GM12878 (cell line): ENCODE data around the gene TOE1. TPM values are rescaled to one million over a fixed set of nuclear protein-coding genes. Genes with fewer than 3 reads are reported as not detected.

Experiments
- ATAC-seq: fragments of 200-7000 bp; cut with Tn5 transposase; 3 replicates; pipeline ENCODE4 v1.9.1; 2020; ENCODE audit warnings: mild to moderate bottlenecking, moderate library complexity
- BruUV-seq: library from RNA; stranded (reverse); fragments of 400-500 nt; replicated peaks from 2 replicates; lab custom pipeline; 2021; lab: Mats Ljungman, UMichigan
- CTCF ChIA-PET: fragments of 300-600 bp; sonication (Branson Sonifier 250); formaldehyde crosslinking; extraction: SDS; loops from one replicate; lab custom pipeline; 2021; ENCODE audit warnings: inconsistent platforms; lab: Yijun Ruan, JAX
- POLR2A ChIA-PET: fragments of 350-600 bp; formaldehyde crosslinking; extraction: SDS; loops from one replicate; lab custom pipeline; 2021; ENCODE audit warnings: inconsistent platforms; lab: Charles Lee
- RAD21 ChIA-PET: fragments of 300-600 bp; sonication (Branson Sonifier 250); formaldehyde crosslinking; loops from one replicate; lab custom pipeline; 2023; ENCODE audit warnings: antibody characterized with exemption; ENCODE audit not compliant: unreplicated experiment; lab: Charles Lee
- SMC1A ChIA-PET: fragments of 300-600 bp; sonication (Branson Sonifier 250); formaldehyde crosslinking; loops from one replicate; lab custom pipeline; 2023; ENCODE audit not compliant: unreplicated experiment, uncharacterized antibody; lab: Charles Lee
- DNase-seq: peaks from one replicate; pipeline ENCODE4 v3.0.0-alpha.2; 2011; ENCODE audit warnings: low read depth, low spot score
- FAIRE-seq: peaks from 3 replicates; lab custom pipeline; 2011; peaks lifted over from hg19 to GRCh38; lab: Jason Lieb, UNC
- H2AFZ ChIP-seq: 2 replicates; pipeline ENCODE4 v1.6.0; 2011; ENCODE audit warnings: low read depth, low read length, control low read depth; ENCODE audit not compliant: control insufficient read depth
- H3K27ac ChIP-seq: 2 replicates; pipeline ENCODE4 v1.5.1; 2011; ENCODE audit warnings: control low read depth; ENCODE audit not compliant: control insufficient read depth, insufficient read depth
- H3K27me3 ChIP-seq, 2 experiments: replicated peaks in 1 of 2; 2 replicates each; pipeline versions ENCODE4 v1.6.0 to v1.6.1; 2011; ENCODE audit warnings: low read length in 1 of 2; ENCODE audit not compliant: control insufficient read depth in 2 of 2, insufficient read depth in 2 of 2
- H3K36me3 ChIP-seq, 2 experiments: 2 replicates each; pipeline ENCODE4 v1.5.1; 2011; ENCODE audit warnings: low read length in 1 of 2; ENCODE audit not compliant: control insufficient read depth in 2 of 2, insufficient read depth in 2 of 2
- H3K4me1 ChIP-seq: 2 replicates; pipeline ENCODE4 v1.6.1; 2011; ENCODE audit warnings: mild to moderate bottlenecking, low read length, moderate library complexity, mixed read lengths; ENCODE audit not compliant: control insufficient read depth, insufficient read depth
- H3K4me2 ChIP-seq: 2 replicates; pipeline ENCODE4 v1.6.0; 2011; ENCODE audit warnings: control low read depth; ENCODE audit not compliant: control insufficient read depth, insufficient read depth
- H3K4me3 ChIP-seq: fragments of 200-600 bp; sonication (generic); 2 replicates; pipeline ENCODE4 v1.5.1; 2016
- H3K79me2 ChIP-seq: 2 replicates; pipeline ENCODE4 v1.6.0; 2011; ENCODE audit warnings: low read length; ENCODE audit not compliant: control insufficient read depth, insufficient read depth
- H3K9ac ChIP-seq: 2 replicates; pipeline ENCODE4 v1.8.0; 2011; ENCODE audit warnings: low read length, control low read depth, mixed read lengths; ENCODE audit not compliant: control insufficient read depth, insufficient read depth
- H3K9me3 ChIP-seq: replicated peaks from 3 replicates; pipeline ENCODE4 v1.5.1; 2011; ENCODE audit warnings: mild to moderate bottlenecking, low read length; ENCODE audit not compliant: control insufficient read depth, insufficient read depth
- H4K20me1 ChIP-seq: 2 replicates; pipeline ENCODE4 v1.6.0; 2011; ENCODE audit not compliant: control insufficient read depth, insufficient read depth
- CREM ChIP-seq: IDR thresholded peaks from 2 replicates; pipeline ENCODE4 v1.6.1; 2014; ENCODE audit warnings: antibody characterized with exemption, low read depth
- HDAC2 ChIP-seq: fragments of 200-600 bp; sonication (generic); IDR thresholded peaks from 2 replicates; pipeline ENCODE4 v1.6.1; 2017
- NFXL1 ChIP-seq: fragments of 450-650 bp; IDR thresholded peaks from 2 replicates; pipeline ENCODE4 v1.6.1; 2017; ENCODE audit warnings: antibody characterized with exemption, mild to moderate bottlenecking, borderline replicate concordance
- PBX3 ChIP-seq: IDR thresholded peaks from 2 replicates; pipeline ENCODE4 v1.6.1; 2011; ENCODE audit warnings: mild to moderate bottlenecking, low read depth, low read length, moderate library complexity; ENCODE audit not compliant: insufficient replicate concordance
- ZBED1 ChIP-seq: IDR thresholded peaks from 2 replicates; pipeline ENCODE4 v1.6.1; 2016; ENCODE audit warnings: borderline replicate concordance
- WGBS: methylation state at CpG from one replicate; pipeline ENCODE4 v1.1.6; 2016; ENCODE audit warnings: low lambda C conversion rate; ENCODE audit not compliant: insufficient replicate concordance, insufficient coverage; ENCODE audit errors: missing lambda C conversion rate; 5-methylcytosine and 5-hydroxymethylcytosine counted together
- in situ Hi-C: fragments of 300-500 bp; cut with MboI; formaldehyde crosslinking; loops from 9 replicates; pipeline ENCODE4 v1.14.3; 2018; ENCODE audit warnings: mixed read lengths
- intact Hi-C: fragments of 100-400 bp; cut with micrococcal nuclease; formaldehyde crosslinking; loops from one replicate; pipeline ENCODE4 v1.14.2; 2022; ENCODE audit not compliant: unreplicated experiment
- polyA plus RNA-seq, 11 experiments: library from polyadenylated mRNA; depleted of rRNA in 4 of 11; unstranded in 6 of 11; stranded (reverse) in 5 of 11; fragments of >200 nt; fragmentation: Nextera tagmentation in 4 of 11; fragmentation: Illumina TruSeq in 1 of 11; extraction: Ambion mirVana in 4 of 11; extraction: Trizol in 1 of 11; gene quantifications; 1 replicate in 1 of 11; 2 replicates in 10 of 11; pipeline versions ENCODE4 v1.2.1 to v1.2.3, GENCODE V29; 2011 to 2016; ENCODE audit warnings: inconsistent platforms in 2 of 11, missing spikeins in 2 of 11, low read depth in 1 of 11
- total RNA-seq, 4 experiments: library from RNA; depleted of rRNA in 3 of 4; stranded (reverse); fragments of >200 nt in 3 of 4; fragmentation: Illumina TruSeq in 1 of 4; extraction: Trizol in 1 of 4; gene quantifications; 2 replicates each; pipeline versions ENCODE4 v1.2.1 to v1.2.3, GENCODE V29; 2013 to 2021
- TF ChIP-seq, protein P1 (sequence below): IDR thresholded peaks from 2 replicates; pipeline ENCODE4 v1.6.1; 2012; ENCODE audit warnings: low read length, inconsistent platforms
- TF ChIP-seq, protein P2 (sequence below): IDR thresholded peaks from 2 replicates; pipeline ENCODE4 v1.6.1; 2012; ENCODE audit warnings: low read depth, low read length, improper control_type of control experiment
- TF ChIP-seq, protein P3 (sequence below): fragments of 450-650 bp; IDR thresholded peaks from 2 replicates; pipeline ENCODE4 v1.6.1; 2017; ENCODE audit warnings: mild to moderate bottlenecking, moderate library complexity

The TOE1 gene
- total and polyA plus RNA-seq, 10 of the 15 experiments (the other 5 are each of a cell fraction or from before 2014, with no cell fraction given) = 22.7 to 38.0 (median 33.3) TPM

- in situ Hi-C loops = loop anchor here (5.0 kb wide), 3 partner anchors 288 to 583 kb away; partner anchors contain the start of genes HECTD3 and UROD
- SMC1A ChIA-PET = interaction anchor here (0.6 to 9.2 kb wide), 12 partner anchors 9 to 571 kb away, joined by 3 to 284 read pairs (median 4); partner anchors contain the start of genes HECTD3, MUTYH, TOE1 and UROD
- TSS peak; percentile 41 for BruUV-seq
Measured at GRCh38 chr1:45300669-45300997, 39.3 kb upstream of the TOE1 start.

More at GRCh38 chr1:45300669-45300997, 39.3 kb upstream of the TOE1 start:
- Histone ChIP-seq H4K20me1 (no peaks in the 10 kb centered on the region), H3K4me3 (no peak overlapping the region), H3K27ac (no peak overlapping the region), H3K9ac (no peak overlapping the region), H3K9me3 (no peaks in the 10 kb centered on the region), H3K79me2 (peaks cover 7% of the 10 kb centered on the region), H2AFZ (no peak overlapping the region), H3K27me3 (no peaks in the 10 kb centered on the region), H3K36me3 (no peaks in the 10 kb centered on the region), H3K4me1 (peaks cover 7% of the 10 kb centered on the region), H3K4me2 (no peak overlapping the region)
- intact Hi-C loops = loop anchor here (1.0 to 5.0 kb wide), 5 partner anchors 282 to 573 kb away; no protein-coding TSS in a partner anchor
- TF ChIP-seq PBX3 (no peak), CREM (no peak), HDAC2 (no peak), ZBED1 (no peak), NFXL1 (no peak)
- TF ChIP-seq, protein P1, sequence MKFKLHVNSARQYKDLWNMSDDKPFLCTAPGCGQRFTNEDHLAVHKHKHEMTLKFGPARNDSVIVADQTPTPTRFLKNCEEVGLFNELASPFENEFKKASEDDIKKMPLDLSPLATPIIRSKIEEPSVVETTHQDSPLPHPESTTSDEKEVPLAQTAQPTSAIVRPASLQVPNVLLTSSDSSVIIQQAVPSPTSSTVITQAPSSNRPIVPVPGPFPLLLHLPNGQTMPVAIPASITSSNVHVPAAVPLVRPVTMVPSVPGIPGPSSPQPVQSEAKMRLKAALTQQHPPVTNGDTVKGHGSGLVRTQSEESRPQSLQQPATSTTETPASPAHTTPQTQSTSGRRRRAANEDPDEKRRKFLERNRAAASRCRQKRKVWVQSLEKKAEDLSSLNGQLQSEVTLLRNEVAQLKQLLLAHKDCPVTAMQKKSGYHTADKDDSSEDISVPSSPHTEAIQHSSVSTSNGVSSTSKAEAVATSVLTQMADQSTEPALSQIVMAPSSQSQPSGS = no peak
- TF ChIP-seq, protein P2, sequence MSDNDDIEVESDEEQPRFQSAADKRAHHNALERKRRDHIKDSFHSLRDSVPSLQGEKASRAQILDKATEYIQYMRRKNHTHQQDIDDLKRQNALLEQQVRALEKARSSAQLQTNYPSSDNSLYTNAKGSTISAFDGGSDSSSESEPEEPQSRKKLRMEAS = no peak
- TF ChIP-seq, protein P3, sequence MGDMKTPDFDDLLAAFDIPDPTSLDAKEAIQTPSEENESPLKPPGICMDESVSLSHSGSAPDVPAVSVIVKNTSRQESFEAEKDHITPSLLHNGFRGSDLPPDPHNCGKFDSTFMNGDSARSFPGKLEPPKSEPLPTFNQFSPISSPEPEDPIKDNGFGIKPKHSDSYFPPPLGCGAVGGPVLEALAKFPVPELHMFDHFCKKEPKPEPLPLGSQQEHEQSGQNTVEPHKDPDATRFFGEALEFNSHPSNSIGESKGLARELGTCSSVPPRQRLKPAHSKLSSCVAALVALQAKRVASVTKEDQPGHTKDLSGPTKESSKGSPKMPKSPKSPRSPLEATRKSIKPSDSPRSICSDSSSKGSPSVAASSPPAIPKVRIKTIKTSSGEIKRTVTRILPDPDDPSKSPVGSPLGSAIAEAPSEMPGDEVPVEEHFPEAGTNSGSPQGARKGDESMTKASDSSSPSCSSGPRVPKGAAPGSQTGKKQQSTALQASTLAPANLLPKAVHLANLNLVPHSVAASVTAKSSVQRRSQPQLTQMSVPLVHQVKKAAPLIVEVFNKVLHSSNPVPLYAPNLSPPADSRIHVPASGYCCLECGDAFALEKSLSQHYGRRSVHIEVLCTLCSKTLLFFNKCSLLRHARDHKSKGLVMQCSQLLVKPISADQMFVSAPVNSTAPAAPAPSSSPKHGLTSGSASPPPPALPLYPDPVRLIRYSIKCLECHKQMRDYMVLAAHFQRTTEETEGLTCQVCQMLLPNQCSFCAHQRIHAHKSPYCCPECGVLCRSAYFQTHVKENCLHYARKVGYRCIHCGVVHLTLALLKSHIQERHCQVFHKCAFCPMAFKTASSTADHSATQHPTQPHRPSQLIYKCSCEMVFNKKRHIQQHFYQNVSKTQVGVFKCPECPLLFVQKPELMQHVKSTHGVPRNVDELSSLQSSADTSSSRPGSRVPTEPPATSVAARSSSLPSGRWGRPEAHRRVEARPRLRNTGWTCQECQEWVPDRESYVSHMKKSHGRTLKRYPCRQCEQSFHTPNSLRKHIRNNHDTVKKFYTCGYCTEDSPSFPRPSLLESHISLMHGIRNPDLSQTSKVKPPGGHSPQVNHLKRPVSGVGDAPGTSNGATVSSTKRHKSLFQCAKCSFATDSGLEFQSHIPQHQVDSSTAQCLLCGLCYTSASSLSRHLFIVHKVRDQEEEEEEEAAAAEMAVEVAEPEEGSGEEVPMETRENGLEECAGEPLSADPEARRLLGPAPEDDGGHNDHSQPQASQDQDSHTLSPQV = no peak
- RAD21 ChIA-PET = interaction anchor here (0.7 to 10.1 kb wide), 8 partner anchors 8 to 571 kb away, joined by 3 to 313 read pairs (median 7); partner anchors contain the start of genes HECTD3, MUTYH, TESK2 and TOE1
- ATAC-seq (no peak), FAIRE-seq (no peak), DNase-seq (no peak)
- CTCF ChIA-PET = interaction anchor here (0.9 to 10.7 kb wide), 16 partner anchors 9 to 579 kb away, joined by 3 to 252 read pairs (median 8); partner anchors contain the start of genes HECTD3, TESK2 and UROD
- POLR2A ChIA-PET = interaction anchor here (0.6 to 0.7 kb wide), 3 partner anchors 563 to 1452 kb away, joined by 3 to 6 read pairs (median 4); no protein-coding TSS in a partner anchor
- 46% methylated on average over 2 of the region's 2 CpGs for WGBS
